Testis (tissue), 2 donors: ENCODE data around the gene MAP7.

Experiments used
- POLR2A ChIP-seq: fragments of 450-650 bp; IDR thresholded peaks from one replicate; pipeline ENCODE4 v1.6.1; 2017; ENCODE audit warnings: antibody characterized with exemption, mild to moderate bottlenecking, moderate library complexity
- TF ChIP-seq, protein P1 (sequence below), 3 experiments: fragments of 450-650 bp in 2 of 3; fragments of 200-600 bp in 1 of 3; sonication (generic) in 1 of 3; IDR thresholded peaks; one replicate each; pipeline ENCODE4 v1.5.1; 2016 to 2019; ENCODE audit warnings: antibody characterized with exemption in 3 of 3, mild to moderate bottlenecking in 2 of 3, moderate library complexity in 1 of 3

DNA sequence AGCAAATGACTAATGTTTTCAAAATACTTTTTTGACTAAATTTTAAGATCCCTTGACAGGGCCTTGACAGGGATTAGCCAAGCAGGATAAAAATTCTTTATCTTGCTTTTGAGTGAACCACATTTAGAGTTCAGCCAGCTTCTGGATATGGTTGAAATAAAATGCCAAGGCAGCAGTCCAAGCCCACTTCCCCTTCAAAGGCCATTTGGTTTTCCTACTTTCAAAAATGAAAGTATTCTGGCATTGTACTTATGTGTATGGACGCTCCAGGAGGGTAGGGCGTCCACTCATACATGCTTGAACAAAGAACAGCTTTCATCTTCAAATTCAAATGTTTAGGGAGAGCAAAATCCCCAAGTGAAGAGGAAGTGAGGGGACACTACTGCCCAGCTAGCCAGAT is 178.3 kb downstream of the MAP7 start:
- TF ChIP-seq POLR2A = no peak
- TF ChIP-seq, protein P1, sequence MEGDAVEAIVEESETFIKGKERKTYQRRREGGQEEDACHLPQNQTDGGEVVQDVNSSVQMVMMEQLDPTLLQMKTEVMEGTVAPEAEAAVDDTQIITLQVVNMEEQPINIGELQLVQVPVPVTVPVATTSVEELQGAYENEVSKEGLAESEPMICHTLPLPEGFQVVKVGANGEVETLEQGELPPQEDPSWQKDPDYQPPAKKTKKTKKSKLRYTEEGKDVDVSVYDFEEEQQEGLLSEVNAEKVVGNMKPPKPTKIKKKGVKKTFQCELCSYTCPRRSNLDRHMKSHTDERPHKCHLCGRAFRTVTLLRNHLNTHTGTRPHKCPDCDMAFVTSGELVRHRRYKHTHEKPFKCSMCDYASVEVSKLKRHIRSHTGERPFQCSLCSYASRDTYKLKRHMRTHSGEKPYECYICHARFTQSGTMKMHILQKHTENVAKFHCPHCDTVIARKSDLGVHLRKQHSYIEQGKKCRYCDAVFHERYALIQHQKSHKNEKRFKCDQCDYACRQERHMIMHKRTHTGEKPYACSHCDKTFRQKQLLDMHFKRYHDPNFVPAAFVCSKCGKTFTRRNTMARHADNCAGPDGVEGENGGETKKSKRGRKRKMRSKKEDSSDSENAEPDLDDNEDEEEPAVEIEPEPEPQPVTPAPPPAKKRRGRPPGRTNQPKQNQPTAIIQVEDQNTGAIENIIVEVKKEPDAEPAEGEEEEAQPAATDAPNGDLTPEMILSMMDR (IDR thresholded peaks at IDR 0.05) = no peak
